Loucy (cell line): Measurements from ENCODE around the gene CDYL2.

ENCODE experiments used
- H2AFZ ChIP-seq: fragments of 200-600 bp; sonication (generic); 2 replicates; pipeline ENCODE4 v1.6.0; 2016; ENCODE audit warnings: antibody characterized with exemption, mild to moderate bottlenecking, low read length, moderate library complexity
- H3F3A ChIP-seq: fragments of 200-600 bp; 2 replicates; pipeline ENCODE4 v1.6.0; 2016; ENCODE audit warnings: antibody characterized with exemption, low read depth, mild to moderate bottlenecking
- H3K27me3 ChIP-seq: fragments of 200-600 bp; sonication (generic); 2 replicates; pipeline ENCODE4 v1.6.1; 2014; ENCODE audit warnings: low read length, mild to moderate bottlenecking; ENCODE audit not compliant: insufficient read depth, poor library complexity, severe bottlenecking
- H3K36me3 ChIP-seq: fragments of 200-600 bp; sonication (generic); 2 replicates; pipeline ENCODE4 v1.6.1; 2016; ENCODE audit warnings: low read length; ENCODE audit not compliant: insufficient read depth
- H3K4me1 ChIP-seq: fragments of 200-600 bp; sonication (generic); 2 replicates; pipeline ENCODE4 v1.5.1; 2014; ENCODE audit warnings: low read length, mild to moderate bottlenecking; ENCODE audit not compliant: insufficient read depth, poor library complexity, severe bottlenecking
- H3K4me2 ChIP-seq: fragments of 200-600 bp; sonication (generic); 2 replicates; pipeline ENCODE4 v1.6.0; 2014; ENCODE audit warnings: antibody characterized with exemption, low read length, low read depth, mild to moderate bottlenecking; ENCODE audit not compliant: poor library complexity, severe bottlenecking
- H3K4me3 ChIP-seq: fragments of 200-600 bp; sonication (generic); 2 replicates; pipeline ENCODE4 v1.5.1; 2014; ENCODE audit warnings: low read length, mild to moderate bottlenecking, mixed read lengths; ENCODE audit not compliant: poor library complexity, severe bottlenecking
- H3K79me2 ChIP-seq: fragments of 200-600 bp; sonication (generic); 2 replicates; pipeline ENCODE4 v1.6.1; 2014; ENCODE audit warnings: low read length; ENCODE audit not compliant: insufficient read depth
- H3K9ac ChIP-seq: fragments of 200-600 bp; sonication (generic); 2 replicates; pipeline ENCODE4 v1.6.0; 2014; ENCODE audit warnings: mild to moderate bottlenecking, low read depth, low read length, moderate library complexity; ENCODE audit not compliant: poor library complexity, severe bottlenecking
- H3K9me2 ChIP-seq: fragments of 200-600 bp; sonication (generic); replicated peaks from 2 replicates; pipeline ENCODE4 v1.6.1; 2016; ENCODE audit warnings: low read depth, low read length, mixed read lengths
- H3K9me3 ChIP-seq: fragments of 200-600 bp; sonication (generic); 2 replicates; pipeline ENCODE4 v1.6.1; 2014; ENCODE audit warnings: mild to moderate bottlenecking, antibody characterized with exemption, low read length, low read depth; ENCODE audit not compliant: insufficient read depth
- H4K20me1 ChIP-seq: fragments of 200-600 bp; sonication (generic); 2 replicates; pipeline ENCODE4 v1.6.0; 2014; ENCODE audit warnings: antibody characterized with exemption, low read length, mild to moderate bottlenecking; ENCODE audit not compliant: insufficient read depth, poor library complexity, severe bottlenecking
- CTCF ChIP-seq: fragments of 200-600 bp; sonication (generic); conservative IDR thresholded peaks from 2 replicates; pipeline ENCODE4 v1.5.1; 2014; ENCODE audit warnings: mild to moderate bottlenecking, antibody characterized with exemption, low read length
- EZH2phosphoT487 ChIP-seq: fragments of 200-600 bp; IDR thresholded peaks from 2 replicates; pipeline ENCODE4 v1.6.1; 2018; ENCODE audit warnings: antibody characterized with exemption, mild to moderate bottlenecking, moderate library complexity, borderline replicate concordance

The CDYL2 gene

DNA sequence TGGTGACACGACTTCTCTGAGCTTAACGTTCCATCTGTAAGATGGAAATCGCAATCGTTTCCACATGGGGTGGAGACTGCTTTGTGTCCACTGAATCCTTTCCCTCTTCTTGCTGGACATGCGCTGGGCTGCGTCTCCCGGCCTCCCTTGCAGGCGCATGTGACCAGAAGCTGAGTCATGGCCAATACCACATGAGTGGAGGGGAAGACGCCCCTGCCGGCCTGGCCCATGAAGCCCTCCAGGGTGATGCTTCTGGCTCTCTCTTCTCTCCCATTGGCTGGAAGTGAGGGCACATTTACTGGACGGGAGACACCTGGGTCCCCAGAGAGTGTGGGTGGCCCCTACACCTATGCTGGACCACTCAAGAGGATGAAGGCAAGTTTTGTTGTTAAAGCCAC lies 192.5 kb downstream of the CDYL2 start:
- no peaks in the 10 kb centered on the region for H3K9me2 ChIP-seq
- H3K79me2 ChIP-seq: no peaks in the 10 kb centered on the region
- no peaks in the 10 kb centered on the region for H3K27me3 ChIP-seq
- no peaks in the 10 kb centered on the region for H3F3A ChIP-seq
- TF ChIP-seq EZH2phosphoT487: no peak
- no peak for TF ChIP-seq CTCF
- H3K9me3 ChIP-seq: peaks cover 5% of the 10 kb centered on the region; the same call in 1 of the 2 replicates
- peaks cover 10% of the 10 kb centered on the region for H3K4me1 ChIP-seq
- H3K4me2 ChIP-seq: no peak overlapping the region
- no peak overlapping the region for H3K4me3 ChIP-seq
- peaks cover 36% of the 10 kb centered on the region; the same call in 1 of the 2 replicates for H3K36me3 ChIP-seq
- no peak overlapping the region for H3K9ac ChIP-seq
- H4K20me1 ChIP-seq: no peaks in the 10 kb centered on the region
- H2AFZ ChIP-seq: no peak overlapping the region

DNA sequence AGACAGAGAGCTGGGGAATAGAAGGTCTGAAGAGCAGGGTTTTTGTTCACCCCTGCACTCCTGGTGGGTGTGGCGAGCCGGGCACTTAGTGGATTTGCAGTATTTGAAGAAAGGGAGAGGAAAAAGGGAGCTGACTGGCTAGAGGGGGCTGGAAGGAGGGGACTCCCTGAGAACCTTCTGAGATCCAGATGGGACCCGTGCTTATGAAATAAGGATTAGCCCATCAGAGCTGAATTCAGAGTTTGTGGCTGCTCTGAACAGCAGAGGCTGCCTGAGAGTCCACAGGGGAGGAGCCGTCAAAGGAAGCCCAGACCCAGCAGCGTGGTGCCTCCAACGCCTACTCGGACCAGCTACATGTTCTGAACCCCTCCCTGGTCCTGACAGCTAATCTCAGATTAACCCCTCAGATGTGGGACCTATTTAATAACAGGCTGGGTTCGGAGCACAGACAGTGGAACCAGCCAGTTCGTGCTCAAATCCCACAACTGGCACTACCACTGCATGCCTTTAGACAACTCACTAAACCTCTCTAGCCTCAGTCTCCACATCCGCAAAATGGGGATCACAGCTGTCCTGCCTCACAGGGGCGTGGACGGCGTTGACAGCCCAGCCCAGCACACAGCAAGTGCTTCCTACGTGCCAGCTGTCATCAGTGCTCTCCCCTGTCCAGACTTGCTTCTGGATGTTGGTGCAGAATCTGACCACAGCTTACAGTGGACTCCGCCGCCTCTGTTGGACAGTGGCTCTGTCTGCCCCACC lies 193.0 kb downstream of the CDYL2 start:
- Histone ChIP-seq H3K9ac (no peak overlapping the region), H3K4me3 (no peak overlapping the region), H4K20me1 (no peaks in the 10 kb centered on the region), H3K79me2 (no peaks in the 10 kb centered on the region), H2AFZ (no peak overlapping the region), H3K36me3 (peaks cover 35% of the 10 kb centered on the region; the same call in 1 of the 2 replicates), H3K4me2 (no peak overlapping the region), H3K27me3 (no peaks in the 10 kb centered on the region), H3K9me3 (peaks cover 5% of the 10 kb centered on the region; the same call in 1 of the 2 replicates), H3K9me2 (no peaks in the 10 kb centered on the region), H3F3A (no peaks in the 10 kb centered on the region), H3K4me1 (peaks cover 15% of the 10 kb centered on the region)
- TF ChIP-seq EZH2phosphoT487 (no peak), CTCF (no peak)

DNA sequence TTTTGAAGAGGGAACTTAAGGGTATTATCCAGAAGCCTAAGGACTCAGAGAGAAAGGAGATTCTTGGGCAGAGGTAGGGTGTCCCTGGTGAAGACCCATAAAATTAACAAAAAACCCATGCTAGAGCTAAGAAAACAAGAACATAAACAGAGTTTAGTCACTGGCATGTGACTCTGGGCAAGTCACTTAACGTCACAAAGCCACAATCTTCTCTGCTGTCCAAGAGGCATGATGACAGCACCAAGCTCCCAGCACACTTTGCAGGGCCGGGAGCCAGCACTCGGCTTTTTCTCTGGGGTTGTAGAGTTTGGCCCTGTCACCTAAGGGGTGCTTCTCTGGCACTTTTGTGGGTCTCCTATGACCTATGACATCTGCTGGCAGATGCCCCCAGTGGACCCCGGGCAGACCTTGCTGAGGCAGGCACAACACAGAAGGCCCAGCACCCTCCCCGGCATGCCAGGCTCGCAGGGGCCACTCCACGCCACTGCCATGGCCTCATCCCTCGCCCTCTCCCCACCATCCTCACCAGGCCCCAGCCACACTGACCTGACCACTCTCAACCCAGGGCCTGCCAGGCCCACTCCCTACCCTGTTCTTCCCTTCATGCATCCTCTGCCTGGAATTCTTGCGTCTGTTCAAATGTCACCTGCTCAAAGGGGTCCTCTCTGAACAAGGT lies 193.8 kb downstream of the CDYL2 start:
- H3F3A ChIP-seq: no peaks in the 10 kb centered on the region
- no peak overlapping the region for H3K4me3 ChIP-seq
- peaks cover 5% of the 10 kb centered on the region; the same call in 1 of the 2 replicates for H3K9me3 ChIP-seq
- no peaks in the 10 kb centered on the region for H3K27me3 ChIP-seq
- peaks cover 20% of the 10 kb centered on the region for H3K4me1 ChIP-seq
- no peak for TF ChIP-seq EZH2phosphoT487
- no peak for TF ChIP-seq CTCF
- H3K79me2 ChIP-seq: no peaks in the 10 kb centered on the region
- no peak overlapping the region for H2AFZ ChIP-seq
- H3K4me2 ChIP-seq: no peak overlapping the region
- H3K9ac ChIP-seq: no peak overlapping the region
- H3K9me2 ChIP-seq: no peaks in the 10 kb centered on the region
- no peaks in the 10 kb centered on the region for H4K20me1 ChIP-seq
- peaks cover 35% of the 10 kb centered on the region; the same call in 1 of the 2 replicates for H3K36me3 ChIP-seq
